Brain microvascular endothelial cell (primary cell): Measurements from ENCODE around the gene UNC5C.

ENCODE experiments used
- DNase-seq: peaks from one replicate; pipeline ENCODE4 v3.0.0-alpha.2; 2020
- H3K27ac ChIP-seq: fragments of 250-450 bp; sonication (Bioruptor Pico); 2 replicates; pipeline ENCODE4 v1.5.1; 2020; ENCODE audit warnings: mild to moderate bottlenecking, moderate library complexity
- H3K27me3 ChIP-seq: fragments of 250-450 bp; sonication (Bioruptor Pico); replicated peaks from 2 replicates; pipeline ENCODE4 v1.5.1; 2020; ENCODE audit warnings: mild to moderate bottlenecking
- H3K36me3 ChIP-seq: fragments of 250-450 bp; sonication (Bioruptor Pico); replicated peaks from 2 replicates; pipeline ENCODE4 v1.5.1; 2020; ENCODE audit warnings: mild to moderate bottlenecking
- H3K4me3 ChIP-seq: 2 replicates; pipeline ENCODE4 v1.5.1; 2011; ENCODE audit warnings: low read depth, mild to moderate bottlenecking, control low read depth, low read length, moderate library complexity
- CTCF ChIP-seq: IDR thresholded peaks from 2 replicates; pipeline ENCODE4 v1.5.1; 2011; ENCODE audit warnings: low read depth, mild to moderate bottlenecking, moderate library complexity, low read length, control low read depth, inconsistent platforms; ENCODE audit errors: missing control alignments
- in situ Hi-C: cut with HindIII; loops from 2 replicates; pipeline ENCODE4 v1.10.0; 2017; ENCODE audit warnings: low sequenced_read_pairs, low pct_ligation_motif_present

The UNC5C gene

GRCh38 chr4:95585016-95585695 is 36.4 kb upstream of the UNC5C start:
- no peak for DNase-seq

GRCh38 chr4:95580226-95580625 is 31.5 kb upstream of the UNC5C start:
- no peaks in the 10 kb centered on the region for H3K36me3 ChIP-seq
- in situ Hi-C loops, result no loop called here
- H3K27ac ChIP-seq, result no peak overlapping the region
- no peak overlapping the region for H3K4me3 ChIP-seq
- TF ChIP-seq CTCF, result no peak
- H3K27me3 ChIP-seq, result no peaks in the 10 kb centered on the region
- DNase-seq, result no peak

More at GRCh38 chr4:95585016-95585695, 36.4 kb upstream of the UNC5C start:
- no peaks in the 10 kb centered on the region for H3K27me3 ChIP-seq
- H3K36me3 ChIP-seq, result no peaks in the 10 kb centered on the region
- H3K4me3 ChIP-seq, result no peak overlapping the region
- no peak for TF ChIP-seq CTCF
- in situ Hi-C loops, result no loop called here
- H3K27ac ChIP-seq, result no peak overlapping the region

- Histone ChIP-seq H3K36me3 (no peaks in the 10 kb centered on the region), H3K27ac (no peak overlapping the region), H3K27me3 (no peaks in the 10 kb centered on the region), H3K4me3 (no peak overlapping the region)
- in situ Hi-C loops, result no loop called here
- TF ChIP-seq CTCF, result no peak
- DNase-seq, result peak; percentile 60
These were observed 23.7 kb upstream of the UNC5C start for GRCh38 chr4:95572304-95572991.

GRCh38 chr4:95571577-95571976 is 22.8 kb upstream of the UNC5C start:
- H3K27ac ChIP-seq, result no peak overlapping the region
- H3K36me3 ChIP-seq, result no peaks in the 10 kb centered on the region
- no peak overlapping the region for H3K4me3 ChIP-seq
- in situ Hi-C loops, result no loop called here
- no peak for TF ChIP-seq CTCF
- DNase-seq, result no peak
- H3K27me3 ChIP-seq, result no peaks in the 10 kb centered on the region

GRCh38 chr4:95563638-95564337 is 15.0 kb upstream of the UNC5C start:
- in situ Hi-C loops, result no loop called here
- Histone ChIP-seq H3K36me3 (no peaks in the 10 kb centered on the region), H3K27me3 (no peaks in the 10 kb centered on the region), H3K27ac (no peak overlapping the region), H3K4me3 (no peak overlapping the region)
- TF ChIP-seq CTCF, result no peak
- DNase-seq, result no peak
